NCI-H510A (cell line): ENCODE data around the gene HOATZ.

ENCODE experiments used
- DNase-seq: peaks from one replicate; lab custom pipeline; 2025; lab: John Stamatoyannopoulos, UW

Gene HOATZ

DNA sequence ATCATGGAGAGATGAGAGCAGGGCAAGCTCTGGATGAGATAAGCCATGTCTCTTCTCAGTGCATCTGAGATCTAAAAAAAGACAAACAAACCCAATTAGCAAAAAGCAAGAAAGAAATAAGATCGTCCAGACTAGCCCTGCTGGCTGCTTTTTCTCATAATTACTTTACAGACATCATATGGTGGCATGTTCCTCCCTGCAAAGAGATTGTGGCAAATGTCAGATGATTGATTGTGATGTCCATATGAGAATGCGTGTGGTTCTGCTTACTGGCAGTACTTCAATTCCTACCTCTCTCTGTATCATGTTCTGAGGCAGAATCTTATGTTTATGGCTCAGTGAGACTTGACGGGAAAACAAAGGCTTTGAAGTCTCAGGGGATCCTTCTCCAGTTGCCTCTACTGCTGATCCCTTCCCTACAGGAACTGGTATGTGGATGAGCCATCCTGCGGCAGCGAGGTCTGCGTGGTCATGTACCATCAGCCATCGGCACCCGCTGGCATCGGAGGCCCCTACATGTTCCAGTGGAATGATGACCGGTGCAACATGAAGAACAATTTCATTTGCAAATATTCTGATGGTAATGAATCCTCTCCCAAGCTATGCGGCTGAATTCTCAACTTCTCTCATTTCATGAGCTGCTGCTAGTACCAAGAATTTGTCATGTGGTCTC lies 34.8 kb downstream of the HOATZ start:
- DNase-seq = no peak

DNA sequence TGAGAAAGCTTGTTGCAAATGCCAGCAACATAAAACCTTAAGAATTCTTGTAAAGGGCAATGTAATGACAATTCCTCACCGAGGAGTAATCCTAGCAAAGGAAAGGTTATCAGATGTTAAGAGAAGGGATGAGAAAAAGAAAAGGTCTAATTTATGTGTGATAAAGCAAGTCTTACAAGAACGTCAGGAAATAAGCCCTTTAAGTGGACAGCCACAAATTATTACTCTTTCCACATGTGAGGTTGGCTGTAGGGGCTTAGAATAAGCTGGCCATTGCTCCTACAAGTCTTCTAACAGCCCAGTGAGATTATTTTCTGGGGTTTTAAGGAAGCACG lies 35.3 kb downstream of the HOATZ start:
- no peak for DNase-seq

DNA sequence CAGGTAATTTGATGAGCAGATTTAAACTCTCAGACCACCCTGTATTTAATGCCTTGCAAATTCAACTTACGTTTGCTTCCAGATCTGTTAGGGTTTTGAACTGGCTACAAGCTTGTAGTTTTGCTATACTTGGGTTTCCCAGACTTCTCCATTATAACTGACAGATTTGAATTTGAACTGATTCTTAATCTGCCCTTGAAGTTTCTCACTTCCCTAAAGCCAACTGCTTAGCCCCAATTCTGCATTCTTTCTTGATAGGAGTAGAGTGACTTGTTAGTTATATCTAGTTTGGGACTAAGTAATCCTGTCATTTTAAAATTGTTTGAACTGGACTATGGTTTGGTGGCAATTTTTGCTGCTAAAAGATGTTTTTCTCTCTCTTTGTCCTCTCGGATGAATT lies 35.7 kb downstream of the HOATZ start:
- no peak for DNase-seq

DNA sequence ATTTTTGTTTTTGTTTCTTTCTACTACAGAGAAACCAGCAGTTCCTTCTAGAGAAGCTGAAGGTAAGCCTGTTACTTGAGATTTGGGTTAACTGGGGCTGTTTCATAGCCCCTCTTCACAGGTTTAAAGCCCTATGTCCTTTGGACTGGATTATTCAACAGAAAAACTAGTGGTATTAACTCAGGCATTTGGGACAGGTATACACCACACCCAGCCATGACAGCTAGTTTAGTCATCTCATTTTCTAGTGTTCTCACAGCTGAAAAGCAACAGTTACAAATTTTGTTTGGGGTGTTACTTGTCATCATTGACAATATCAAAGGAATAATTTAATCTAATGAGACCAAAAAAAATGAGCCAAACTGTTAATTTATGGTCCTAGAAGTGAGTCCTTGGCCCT lies 40.0 kb downstream of the HOATZ start:
- no peak for DNase-seq

DNA sequence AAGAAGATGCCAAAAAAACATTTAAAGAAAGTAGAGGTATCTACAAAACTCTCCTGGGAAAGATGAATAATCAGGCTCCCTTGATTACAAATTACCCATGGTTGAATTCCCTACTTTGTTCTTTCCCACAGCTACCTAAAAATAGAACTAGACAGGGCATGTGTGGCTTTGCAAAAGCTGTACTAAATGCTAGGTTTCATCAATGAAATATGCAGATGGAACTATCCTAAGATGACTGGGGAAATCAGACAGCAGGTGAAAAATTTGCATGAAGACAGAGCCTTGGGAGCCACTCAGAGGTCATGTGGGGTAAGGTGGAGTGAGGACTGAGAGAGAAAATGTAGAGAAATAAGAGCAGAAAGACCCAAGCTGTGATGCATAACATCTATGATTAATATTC lies 40.7 kb downstream of the HOATZ start:
- DNase-seq = no peak

DNA sequence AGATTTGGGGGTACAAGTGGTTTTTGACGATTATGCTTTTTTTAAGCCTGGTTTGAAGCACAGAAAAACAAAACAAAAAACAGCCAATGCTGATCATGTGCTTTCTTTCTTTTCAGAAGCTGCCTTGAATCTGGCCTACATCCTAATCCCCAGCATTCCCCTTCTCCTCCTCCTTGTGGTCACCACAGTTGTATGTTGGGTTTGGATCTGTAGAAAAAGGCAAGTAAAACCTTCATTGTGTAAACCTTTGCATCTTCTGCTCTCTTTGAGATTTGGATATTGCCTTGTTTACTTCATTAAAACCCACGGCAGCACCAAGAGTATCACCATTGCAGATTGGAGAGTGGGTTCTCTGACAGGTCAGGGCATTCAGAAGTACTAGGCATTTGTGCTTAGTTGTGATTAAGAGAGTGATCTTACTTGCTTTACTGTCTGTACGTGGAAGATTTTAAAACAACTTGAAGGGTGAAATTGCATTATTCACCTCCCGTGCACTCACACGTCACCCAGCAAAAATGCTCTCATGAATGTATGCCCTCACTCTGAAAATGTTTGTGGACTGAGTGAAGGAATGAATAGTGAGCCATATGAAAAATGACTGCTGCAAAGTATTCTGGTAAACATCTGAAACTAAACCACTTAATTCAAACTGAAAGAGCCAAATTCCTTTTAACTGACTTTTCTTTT lies 43.0 kb downstream of the HOATZ start:
- no peak for DNase-seq

DNA sequence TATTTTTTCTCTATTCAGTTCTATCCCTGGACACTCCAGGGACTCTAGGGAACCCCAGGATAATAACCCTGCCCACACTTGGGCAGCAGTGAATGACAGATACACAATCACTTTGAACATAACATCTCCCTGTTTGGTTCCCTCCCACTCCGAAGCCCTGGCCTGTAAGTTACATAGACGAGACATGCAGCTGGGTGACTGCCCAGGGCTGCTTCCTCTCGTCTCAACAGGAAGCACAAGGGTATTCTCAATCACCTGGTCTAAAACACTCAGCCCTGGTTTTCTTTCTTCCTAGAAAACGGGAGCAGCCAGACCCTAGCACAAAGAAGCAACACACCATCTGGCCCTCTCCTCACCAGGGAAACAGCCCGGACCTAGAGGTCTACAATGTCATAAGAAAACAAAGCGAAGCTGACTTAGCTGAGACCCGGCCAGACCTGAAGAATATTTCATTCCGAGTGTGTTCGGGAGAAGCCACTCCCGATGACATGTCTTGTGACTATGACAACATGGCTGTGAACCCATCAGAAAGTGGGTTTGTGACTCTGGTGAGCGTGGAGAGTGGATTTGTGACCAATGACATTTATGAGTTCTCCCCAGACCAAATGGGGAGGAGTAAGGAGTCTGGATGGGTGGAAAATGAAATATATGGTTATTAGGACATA lies 45.4 kb downstream of the HOATZ start:
- no peak for DNase-seq

DNA sequence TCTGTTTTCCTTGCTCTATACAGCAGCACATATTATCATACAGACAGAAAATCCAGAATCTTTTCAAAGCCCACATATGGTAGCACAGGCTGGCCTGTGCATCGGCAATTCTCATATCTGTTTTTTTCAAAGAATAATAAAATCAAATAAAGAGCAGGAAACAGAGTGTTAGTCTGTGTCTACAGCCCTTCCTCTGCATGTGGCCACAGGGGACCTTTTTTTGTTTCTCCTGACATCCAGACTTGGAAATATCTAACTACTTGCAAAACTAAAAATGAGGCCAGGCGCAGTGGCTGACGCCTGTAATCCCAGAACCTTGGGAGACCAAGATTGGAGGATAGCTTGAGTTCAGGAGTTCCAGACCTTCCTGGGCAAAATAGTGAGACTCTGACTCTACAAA lies 46.2 kb downstream of the HOATZ start:
- DNase-seq = no peak

DNA sequence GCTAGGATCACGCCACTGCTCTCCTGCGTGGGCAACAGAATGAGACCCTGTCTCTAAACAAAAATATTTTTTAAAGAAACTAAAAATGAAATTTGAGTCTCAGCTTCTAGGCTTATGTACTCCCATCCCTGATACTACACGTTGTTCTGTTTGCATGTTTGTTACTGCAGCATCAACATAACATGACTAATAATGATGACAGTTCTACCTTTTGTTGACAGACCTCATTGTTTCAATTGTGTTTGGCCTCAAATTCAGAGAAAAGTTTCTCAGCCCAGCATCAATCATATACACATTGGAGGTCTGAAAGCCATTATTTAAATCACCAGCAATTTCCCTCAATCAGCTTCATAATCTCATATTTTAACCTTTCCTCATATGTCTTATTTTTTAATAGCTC lies 46.7 kb downstream of the HOATZ start:
- no peak for DNase-seq

DNA sequence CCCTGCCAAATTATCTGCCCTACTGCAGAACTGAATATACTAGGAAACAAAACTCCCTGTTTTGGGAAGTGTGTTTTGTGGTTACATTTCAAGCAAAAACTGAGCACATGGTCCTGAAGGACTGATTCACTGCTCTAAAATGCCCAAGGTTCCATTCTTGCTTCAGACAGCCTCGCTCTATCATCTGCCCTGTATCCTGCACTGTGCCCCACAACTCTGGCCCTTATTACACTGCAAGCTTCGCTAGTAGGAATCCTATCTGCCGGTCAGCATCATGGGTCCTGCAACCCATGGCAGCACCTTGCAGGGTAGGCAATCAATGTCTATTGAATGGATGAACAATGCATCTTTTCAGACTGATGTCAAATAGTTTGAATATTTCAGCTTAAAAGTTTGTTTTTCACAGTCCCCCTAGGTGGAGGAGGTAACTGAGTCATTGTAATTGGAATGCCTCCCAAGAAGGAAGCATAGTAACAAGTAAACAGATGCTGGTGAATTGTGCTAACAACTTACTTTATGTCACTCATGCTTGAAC lies 47.3 kb downstream of the HOATZ start:
- no peak for DNase-seq

DNA sequence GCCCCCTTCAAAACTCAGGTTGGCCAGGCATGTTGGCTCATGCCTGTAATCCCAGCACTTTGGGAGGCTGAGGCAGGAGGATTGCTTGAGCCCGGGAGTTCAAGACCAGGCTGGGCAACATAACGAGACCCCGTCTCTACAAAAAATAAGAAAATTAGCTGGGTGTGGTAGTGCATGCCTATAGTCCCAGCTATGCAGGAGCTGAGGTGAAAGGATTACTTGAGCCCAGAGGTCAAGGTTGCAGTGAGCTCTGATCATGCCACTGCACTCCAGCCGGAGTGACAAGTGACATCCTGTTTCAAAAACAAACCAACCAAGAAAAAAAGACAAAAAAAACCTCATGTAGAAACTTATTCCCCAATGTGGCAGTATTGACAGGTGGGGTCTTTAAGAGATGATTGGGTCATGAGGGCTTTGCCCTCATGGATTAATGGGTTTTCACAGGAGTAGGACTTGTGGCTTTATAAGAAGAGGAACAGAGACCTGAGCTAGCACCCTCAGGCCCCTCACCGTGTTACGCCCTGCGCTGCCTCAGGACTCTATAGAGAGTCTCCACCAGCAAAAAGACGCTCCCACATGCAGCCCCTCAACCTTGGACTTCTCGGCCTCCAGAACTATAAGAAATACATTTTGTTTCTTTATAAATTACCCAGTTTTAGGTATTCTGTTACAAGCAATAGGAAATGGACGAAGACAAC lies 48.3 kb downstream of the HOATZ start:
- DNase-seq = no peak

DNA sequence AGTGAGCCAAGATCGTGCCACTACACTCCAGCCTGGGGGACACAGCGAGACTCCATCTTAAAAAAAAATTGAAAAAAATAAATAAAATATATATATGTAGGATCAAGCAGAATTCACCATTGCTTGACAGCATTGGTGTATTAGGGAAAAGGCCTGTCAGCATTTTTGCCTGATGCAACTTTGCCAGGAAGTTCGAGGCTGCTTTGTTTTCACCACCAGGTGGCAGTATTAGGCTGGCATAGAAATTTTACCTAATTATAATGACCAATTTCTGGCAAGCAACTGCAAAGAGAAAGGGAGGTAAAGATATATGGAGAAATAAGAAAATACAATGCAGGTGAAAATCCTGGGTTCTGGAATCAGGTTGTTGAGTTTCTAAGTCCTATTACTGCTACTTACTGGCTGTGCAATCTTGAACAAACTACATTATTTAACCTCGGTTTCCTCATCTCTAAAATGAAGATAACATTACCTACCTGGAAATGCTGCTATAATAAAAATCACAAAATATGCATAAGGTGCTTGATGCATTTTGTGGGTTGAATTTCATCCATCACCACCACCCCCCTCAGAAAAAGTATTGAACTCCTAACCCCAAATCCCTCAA lies 50.6 kb downstream of the HOATZ start:
- peak; percentile 25 for DNase-seq

DNA sequence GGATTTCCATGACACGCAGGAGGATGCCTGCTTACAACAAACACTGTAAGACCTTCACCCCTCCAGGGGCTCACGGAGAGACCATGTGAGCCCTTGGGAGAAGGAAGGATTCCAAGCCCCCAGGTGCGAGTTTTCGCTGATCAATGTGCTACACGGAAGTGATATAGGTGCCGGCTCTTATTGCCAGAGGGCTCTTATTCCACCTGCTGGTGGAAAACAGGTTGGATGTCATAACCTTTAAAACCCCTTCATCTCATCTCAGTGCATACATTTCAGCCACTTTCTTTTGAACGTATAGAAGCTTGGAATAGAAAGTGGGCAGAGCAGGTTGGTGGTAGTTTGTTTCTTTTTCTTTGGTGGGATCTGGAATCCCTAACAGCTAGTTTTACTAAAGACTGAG lies 51.7 kb downstream of the HOATZ start:
- no peak for DNase-seq

DNA sequence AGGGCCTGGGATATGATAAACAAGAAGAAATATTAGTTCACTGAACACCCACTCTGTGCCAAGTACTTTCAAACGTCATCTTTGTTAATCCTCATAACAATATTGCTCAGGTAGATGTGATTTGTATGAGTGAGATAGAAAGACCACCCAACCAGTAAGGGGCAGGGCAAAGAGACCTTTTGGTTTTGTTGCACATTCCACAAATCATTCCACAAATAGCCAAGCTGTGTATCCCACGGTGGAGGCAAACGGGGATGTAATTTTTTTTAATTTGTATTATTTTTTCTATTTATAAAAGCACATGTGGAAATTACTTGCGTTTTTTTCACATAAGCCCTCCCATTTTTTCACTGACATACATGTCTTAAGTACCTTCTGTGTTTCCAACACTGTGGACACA lies 54.9 kb downstream of the HOATZ start:
- DNase-seq = no peak

DNA sequence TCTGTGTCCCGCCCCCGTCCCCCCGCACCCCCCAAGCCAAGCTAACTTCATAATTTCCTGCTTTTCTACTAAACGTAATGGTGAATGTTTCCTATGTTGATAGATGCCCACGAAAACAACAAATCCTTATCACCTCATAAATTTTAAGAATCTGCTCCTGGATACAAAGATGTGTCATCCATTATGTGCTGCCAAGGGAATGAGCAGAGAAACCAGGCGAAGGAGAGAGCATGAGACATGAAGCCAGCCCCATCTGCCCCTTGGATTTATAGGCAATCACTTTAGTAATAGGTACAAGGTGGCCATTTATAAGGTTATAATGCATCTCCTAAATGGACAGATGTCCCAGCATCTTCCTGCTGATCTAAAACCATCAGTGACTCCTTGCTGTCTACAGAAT lies 56.2 kb downstream of the HOATZ start:
- no peak for DNase-seq

DNA sequence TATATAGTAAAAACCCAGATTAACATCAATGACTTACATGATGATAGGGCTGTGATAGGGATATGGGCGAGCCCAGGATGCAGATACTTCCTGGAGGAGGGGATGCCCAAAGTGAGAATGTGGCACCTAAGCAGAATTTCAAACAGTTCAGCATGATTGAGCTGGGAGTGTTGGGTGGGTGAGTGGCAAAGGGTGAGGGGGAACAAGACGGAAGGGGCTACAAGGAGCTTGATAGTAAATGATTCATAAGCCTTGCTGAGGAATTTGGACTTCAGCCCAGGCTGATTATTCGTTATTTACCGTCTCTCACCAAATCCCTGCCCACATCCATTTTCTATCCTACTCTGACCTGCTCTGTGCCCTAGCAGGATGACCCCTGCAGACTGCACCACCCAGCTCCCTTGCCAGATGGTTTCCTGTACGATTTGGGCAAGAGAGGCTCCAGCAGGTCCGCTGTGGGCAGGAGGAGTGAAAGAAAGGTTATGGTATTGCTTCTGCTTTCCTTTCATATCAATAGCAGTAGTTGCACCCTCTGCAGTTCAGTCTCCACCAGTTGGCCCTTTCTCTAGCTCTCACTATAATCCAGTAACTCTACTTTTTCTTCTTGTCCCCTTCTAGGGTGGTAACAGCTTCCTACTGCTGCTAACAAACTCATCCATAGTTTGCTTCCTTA lies 57.4 kb downstream of the HOATZ start:
- DNase-seq = no peak

DNA sequence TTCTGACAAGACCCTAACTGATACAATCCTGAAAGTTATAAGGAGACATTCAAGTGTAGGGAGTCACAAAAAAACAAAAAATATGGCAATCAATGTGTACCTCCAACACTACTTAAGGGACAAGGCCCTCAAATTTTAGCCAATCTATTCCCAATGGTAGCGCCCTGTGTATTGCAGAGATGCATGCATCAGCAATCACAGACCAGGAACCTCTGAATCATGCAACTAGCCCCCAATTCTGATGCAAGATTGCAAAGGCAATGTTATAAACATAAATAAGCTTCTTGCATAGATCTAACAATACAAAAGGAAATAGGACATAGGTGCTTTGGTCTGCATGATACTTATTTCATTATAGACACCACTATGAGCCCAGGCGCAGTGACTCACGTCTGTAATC lies 58.0 kb downstream of the HOATZ start:
- no peak for DNase-seq

DNA sequence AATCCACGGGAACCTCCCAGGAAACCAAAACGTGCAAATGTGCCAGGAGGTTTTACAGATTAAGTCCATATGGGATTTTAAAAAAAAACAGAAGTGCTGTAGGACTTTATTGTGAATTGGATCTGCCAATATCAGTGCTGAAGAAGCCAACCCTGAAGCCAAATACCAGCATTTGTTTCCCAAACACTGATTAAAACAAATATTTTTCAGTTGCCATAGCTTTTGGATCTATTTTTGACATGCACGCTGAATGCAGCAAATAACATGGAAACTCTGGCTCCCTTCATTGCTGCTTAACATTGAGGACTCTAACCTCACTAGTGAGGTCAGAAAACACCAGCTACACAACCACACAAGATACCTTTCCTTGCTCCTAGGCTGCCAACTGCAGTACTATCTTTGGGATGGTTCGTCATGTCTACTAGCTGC lies 59.3 kb downstream of the HOATZ start:
- DNase-seq = no peak

DNA sequence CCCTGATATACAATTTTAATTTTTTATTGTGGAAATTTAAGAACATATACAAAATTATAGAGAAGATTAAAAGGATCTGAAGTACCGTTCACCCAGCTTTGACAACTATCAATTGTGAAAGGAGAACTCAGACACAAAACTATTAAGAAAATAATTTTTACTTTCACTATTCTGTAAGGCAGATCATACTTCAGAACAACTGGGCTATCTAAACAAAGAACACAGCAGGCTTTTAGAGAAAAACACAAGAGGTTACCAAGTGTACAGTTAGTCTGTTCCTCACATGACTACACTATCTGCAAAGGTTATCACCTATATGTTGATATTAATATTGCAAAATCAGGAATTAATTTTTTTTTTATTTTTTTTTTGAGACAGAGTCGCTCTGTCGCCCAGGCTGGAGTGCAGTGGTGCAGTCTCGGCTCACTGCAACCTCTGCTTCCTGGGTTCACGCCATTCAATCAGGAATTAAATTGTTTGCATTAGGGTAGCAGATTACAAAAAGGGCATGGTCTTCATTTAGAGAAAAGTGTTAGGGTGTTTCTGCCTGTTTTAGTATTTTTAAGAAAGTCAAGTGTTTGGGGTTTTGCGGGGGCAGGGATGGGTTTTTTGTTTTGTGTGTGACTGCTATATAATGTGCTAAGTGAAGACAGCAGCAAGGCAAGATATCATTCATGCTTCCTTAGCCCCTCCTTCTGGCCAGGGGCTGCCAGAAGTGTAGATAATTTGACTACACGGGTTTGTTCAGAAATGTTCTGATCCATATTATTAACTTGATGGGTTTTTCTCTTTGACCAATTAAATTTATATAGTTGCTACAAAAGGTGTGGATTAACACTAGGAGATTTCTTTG lies 60.0 kb downstream of the HOATZ start:
- DNase-seq = no peak

DNA sequence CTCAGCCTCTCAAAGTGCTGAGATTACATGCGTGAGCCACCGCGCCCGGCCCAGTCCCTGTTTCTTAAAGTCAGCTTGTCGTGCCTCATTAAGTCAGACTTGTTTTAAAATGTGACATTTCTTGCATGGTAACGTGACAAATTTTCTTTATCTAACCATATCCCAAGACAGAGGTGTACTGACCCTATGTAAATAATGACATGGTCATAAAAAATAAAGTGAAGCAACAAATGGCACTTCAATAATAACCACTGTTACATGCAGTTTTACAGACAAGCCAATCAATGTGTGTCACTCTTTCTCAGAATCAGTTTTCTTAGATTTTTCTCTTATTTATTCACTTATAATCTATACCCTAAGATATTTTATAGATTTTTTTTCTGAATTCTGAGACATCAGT lies 61.2 kb downstream of the HOATZ start:
- no peak for DNase-seq

DNA sequence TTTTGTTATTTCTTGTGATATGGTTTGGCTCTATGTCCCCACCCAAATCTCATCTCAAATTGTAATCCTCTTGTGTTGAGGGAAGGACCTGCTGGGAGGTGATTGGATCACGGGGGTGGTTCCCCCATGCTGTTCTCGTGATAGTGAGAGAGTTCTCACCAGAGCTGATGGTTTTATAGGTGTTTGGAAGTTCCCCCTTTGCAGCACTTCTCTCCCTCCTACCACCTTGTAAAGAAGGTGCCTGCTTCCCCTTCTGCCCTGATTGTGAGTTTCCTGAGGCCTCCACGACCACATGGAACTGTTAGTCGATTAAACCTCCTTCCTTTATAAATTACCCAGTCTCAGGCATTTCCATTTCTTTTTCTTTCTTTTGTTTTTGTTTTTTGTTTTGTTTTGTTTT lies 63.2 kb downstream of the HOATZ start:
- DNase-seq = no peak
